ENCODE results near the gene SYTL1.

The SYTL1 gene, protein sequence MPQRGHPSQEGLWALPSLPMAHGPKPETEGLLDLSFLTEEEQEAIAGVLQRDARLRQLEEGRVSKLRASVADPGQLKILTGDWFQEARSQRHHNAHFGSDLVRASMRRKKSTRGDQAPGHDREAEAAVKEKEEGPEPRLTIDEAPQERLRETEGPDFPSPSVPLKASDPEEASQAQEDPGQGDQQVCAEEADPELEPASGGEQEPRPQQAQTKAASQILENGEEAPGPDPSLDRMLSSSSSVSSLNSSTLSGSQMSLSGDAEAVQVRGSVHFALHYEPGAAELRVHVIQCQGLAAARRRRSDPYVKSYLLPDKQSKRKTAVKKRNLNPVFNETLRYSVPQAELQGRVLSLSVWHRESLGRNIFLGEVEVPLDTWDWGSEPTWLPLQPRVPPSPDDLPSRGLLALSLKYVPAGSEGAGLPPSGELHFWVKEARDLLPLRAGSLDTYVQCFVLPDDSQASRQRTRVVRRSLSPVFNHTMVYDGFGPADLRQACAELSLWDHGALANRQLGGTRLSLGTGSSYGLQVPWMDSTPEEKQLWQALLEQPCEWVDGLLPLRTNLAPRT

DNA sequence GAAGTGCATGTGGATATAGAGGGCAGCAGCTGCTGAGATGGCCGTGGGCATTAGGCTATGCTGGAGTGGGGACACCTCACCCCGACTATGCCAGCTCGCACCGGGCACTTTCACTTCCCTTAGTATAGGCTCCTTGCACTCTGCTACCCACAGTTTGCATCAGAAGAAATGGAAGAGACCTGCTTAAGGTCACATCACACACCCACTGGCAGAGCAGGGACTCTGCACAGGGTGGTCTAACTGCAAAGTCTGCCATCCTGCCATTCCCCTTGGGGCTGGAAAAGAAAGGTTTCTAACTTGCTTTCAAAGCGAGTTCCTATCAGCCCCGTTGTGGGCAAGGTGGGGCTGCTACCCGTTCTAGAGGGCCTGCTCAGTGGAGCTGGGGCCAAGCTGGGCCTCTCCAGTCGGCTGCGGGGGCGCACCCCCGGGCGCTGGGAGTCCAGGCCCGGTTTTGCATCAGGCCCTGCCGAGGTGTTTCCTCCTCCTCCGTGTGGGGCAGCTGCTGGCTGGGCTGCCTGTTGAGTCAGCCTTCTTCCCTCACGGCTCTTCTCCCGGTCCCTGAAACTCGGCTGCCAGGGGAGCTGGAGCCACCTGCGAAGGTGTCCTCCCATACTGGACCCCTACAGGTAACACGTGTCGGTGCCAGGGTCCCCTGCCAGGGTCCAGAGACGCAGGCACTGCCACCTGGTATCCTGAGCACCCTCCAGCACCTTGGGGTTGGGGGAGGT is at the start of gene SYTL1:
Gene SYTL1 (plus strand): TSS at position 498 of the 728 bp plus-strand sequence. CDS start 3,313 bp downstream, outside the sequence.
- DNase-seq: peak; percentile 55 to 72

DNA sequence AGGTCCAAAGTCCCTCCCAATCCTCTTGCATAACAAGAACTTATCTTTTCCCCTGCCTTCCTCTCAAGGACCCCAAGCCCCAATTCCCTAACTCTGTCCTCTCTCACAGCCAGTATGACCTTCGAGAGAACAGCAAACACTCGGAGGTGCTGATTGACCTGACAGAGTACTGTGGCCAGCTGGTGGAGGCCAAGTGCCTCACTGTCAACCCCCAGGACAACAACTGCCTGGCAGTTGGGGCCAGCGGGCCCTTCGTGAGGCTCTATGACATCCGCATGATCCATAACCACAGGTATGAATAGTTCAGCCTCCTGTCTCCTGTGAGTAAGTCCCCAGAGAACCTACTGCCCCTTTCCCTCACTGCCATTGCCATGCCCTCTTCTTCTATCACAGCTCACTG is 49.7 kb upstream of the SYTL1 start:
- no peak for DNase-seq

DNA sequence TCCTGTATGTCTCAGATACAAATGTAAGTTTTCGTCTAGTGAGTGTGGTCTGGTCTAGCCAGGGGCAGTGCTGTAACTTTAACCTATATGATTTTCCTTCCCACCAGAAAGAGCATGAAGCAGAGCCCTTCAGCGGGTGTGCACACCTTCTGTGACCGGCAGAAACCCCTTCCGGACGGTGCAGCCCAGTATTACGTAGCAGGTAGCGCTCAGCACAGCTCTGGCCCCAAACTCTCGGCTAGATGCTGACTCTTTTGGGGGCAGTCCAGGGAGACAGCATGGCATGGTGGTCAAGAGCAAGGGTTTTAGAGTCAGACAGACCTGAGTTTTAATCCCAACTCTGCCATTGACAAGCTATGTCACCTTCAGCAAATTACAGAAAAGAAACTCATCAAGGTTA is 47.9 kb upstream of the SYTL1 start:
- DNase-seq: no peak

DNA sequence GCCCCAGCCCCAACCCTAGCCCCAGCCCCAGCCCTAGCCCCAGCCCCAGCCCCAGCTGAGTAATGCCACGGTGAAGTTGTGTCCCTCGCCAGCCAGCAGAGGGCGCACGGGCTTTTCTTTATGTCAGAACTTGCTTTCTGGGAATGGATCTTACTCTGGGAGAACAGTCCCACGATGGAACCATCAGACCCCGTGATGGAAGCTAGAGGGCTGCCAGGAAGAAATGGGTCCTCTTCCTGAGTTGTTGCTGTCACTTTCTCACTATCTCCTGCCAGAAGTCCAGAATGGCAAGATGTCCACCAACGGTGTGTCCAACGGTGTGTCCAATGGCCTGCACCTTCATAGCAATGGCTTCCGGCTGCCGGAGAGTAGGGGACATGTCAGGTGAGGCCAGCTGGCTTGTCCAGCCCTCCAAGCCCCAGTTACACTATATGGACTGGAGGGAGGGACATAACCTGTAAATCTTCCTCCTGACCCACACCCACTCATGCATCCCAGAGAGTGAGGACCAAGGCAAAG is 45.0 kb upstream of the SYTL1 start:
- DNase-seq: peak; percentile 41 to 64

DNA sequence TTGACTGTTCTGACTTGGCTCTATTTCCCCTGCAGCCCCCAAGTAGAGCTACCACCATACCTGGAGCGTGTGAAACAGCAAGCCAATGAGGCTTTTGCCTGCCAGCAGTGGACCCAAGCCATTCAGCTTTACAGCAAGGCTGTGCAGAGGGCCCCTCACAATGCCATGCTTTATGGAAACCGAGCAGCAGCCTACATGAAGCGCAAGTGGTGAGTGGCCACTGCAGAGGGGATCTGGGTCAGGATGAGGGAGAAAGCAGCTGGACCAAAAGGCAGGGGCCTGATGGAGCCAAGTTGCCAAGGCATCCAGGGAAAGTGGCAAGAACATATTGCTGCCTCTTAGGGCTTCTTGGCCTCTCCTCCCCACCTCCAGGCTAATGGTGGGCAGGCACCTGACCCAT is 43.9 kb upstream of the SYTL1 start:
- DNase-seq: no peak

DNA sequence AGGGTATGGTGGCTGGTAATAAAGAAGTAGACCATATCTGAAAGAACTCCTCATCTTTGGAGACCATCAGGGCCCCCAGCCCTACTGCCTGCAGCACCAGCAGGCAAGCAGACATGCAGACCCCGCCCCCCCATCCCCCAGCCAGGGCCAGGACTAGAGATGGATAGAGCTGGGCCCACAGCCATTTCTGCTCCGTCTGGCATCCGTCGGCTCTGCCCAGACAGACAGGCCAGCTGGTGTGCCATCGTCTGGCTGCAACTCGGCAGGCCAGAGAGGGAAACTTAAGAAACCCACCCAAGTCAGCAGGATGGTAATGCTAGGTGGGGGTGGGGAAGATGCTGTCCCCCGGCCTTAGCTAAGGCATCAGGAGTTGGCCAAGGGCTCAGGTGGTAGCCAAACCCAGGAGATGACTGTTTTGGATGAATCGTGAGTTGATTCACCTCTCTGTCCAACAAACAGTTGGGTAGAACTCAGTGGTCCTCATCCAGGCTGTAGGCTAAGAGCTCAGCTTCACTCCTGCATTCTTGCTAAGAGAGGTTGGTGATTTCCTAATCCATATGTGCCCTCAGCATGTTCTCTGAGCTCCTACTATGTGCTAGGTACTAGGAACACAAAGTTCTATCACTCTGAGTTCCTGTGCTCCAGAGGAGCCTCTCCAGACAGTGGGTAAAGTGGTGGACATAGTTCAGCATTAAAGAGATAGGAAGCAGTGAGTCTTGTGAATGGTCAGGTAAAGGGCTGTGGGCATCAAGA is 43.0 kb upstream of the SYTL1 start:
- no peak for DNase-seq

DNA sequence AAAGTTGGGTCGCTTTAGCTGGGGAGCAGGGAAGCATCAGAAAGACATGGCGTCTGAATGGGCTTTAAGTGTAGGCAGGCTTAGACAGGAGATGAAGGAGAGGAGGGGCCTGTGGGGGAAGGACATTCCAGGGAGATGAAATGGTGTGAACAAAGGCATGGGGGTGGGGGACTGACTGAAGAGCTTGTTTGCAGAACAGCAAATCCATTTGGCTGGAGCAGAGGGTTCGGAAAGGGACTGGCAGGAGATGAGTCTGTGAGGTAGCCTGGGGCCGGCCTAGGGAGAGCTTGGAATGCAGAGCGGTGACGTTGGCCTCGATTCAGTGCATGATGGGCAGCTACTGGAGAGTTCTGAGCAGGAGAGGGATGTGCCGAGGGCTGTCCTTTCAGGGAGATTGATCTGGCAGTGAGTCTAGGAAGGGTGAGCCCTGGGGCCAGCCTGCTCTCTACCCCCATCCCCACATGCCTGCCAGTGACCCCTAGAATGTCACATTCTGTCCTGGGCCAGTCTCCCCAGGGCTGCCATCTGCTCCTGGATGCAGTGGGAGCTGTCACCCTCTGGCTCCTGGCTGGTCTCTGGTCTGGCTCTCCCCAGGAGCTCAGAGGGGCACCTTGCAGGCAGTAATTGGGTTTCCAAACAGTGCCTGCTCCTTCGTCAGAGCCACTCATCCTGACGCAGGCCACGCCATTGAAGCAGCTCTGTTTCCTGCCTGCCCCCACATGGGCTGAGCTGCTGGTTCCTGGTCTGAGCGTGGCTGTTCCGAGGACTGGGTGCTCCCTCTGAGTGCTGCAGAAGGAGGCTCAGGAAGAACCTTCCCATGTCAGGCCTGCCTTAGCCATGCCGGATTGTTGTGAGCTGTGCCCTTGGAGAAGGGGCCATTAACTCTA is 42.2 kb upstream of the SYTL1 start:
- no peak for DNase-seq

DNA sequence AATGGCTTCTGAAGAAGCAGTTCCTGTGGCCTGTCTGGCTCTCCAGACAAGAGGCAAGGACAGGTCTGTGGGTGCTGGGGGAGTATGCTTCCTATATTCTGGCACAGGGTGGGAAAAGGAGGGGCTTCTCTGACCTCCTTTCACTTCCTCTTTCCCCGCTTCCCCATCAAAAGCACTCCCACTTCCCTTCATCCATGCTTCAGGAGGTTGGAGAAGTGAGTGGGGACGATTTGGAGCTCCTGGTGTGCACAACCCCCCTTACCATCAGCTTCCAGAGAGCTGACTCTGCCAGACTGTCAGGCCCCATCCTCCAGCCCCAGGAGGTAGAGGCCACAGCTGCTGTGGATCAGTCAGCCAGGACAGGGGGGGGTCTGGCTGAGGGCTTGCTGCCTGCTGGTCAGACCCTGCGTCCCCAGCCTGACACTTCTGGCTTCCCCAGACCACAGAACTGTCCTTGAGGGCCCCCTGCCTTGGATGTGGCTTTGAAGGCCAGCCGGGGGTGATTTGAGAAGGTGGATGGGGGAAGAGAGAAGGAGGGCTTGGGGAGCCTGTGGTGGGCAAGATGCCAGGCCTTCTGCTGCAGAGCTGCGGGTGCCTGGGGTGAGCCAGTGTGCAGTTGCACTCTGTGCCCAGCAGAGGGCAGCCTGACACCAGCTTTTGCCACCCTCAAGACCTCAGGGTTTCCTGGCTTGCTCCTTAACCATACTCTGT is 41.3 kb upstream of the SYTL1 start:
- peak; percentile 81 to 84 for DNase-seq

DNA sequence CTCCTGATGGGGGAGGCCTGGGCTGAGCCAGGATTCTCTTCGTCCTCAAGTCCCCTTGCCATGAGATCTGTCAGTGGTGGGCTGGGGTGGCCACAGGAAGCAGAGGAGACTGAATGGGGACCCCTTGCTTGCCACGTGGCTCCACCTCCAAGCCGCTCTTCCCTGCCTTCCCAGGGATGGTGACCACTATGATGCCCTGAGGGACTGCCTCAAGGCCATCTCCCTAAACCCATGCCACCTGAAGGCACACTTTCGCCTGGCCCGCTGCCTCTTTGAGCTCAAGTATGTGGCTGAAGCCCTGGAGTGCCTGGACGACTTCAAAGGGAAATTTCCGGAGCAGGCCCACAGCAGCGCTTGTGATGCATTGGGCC is 40.8 kb upstream of the SYTL1 start:
- no peak for DNase-seq

DNA sequence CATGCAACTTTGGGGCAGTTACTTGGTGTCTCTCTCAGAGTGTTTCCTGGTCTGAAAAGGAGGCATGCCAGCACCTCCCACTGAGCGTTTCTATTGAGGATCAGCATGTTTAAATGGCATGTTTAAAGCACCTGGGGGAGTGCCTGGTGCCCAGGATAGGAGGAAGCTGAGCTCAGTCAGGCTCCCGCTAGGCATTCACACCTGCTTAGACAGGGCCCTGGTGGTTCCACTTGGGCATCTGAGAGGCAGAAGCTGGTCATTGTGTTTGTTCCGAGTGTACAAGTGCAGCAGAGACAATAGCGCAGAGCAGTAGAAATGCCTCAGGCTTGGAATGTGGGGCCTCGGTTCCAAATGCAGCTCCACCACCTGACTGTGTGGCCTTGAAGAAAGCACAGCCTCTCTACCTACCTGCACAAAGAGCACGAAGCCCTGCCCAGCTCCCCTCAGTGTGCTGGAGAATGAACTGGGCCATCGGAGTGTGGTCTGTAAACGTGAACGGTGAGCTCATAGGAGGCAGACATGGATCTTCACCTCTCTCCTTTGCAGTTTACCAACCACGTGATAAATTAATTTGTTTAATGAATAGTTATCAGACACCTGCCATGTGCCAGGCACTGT is 40.1 kb upstream of the SYTL1 start:
- no peak for DNase-seq

DNA sequence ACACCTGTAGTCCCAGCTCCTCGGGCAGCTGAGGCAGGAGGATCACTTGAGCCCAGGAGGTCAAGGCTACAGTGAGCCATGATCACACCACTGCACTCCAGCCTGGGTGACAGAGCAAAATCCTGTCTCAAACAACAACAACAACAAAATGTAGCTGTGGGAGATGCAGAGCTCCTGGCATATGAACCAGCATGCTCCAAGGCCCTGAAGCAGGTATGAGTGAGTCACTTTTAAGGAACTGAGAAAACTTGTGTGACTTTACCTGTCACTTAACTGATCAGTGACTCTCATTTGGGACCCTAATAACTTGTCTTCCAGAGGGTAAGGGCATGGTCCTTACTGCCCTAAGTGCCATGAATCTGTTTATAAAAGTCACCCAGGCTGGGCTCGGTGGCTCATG is 39.2 kb upstream of the SYTL1 start:
- DNase-seq: no peak

DNA sequence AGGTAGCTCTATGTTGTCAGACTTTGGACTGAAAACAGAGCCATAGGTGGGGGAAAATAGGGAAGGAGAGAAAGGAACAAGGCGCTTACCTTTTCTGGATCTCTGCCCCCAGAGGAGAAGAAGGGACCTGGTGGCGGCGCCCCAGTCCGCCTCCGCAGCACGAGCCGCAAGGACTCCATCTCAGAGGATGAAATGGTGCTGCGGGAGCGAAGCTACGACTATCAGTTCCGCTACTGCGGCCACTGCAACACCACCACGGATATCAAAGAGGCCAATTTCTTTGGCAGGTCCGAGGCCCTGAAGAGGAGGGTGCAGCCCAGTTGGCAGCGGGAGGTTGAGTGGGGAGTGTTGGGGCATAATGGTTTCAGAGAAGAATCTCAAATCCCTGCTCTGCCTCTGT is 38.3 kb upstream of the SYTL1 start:
- no peak for DNase-seq

DNA sequence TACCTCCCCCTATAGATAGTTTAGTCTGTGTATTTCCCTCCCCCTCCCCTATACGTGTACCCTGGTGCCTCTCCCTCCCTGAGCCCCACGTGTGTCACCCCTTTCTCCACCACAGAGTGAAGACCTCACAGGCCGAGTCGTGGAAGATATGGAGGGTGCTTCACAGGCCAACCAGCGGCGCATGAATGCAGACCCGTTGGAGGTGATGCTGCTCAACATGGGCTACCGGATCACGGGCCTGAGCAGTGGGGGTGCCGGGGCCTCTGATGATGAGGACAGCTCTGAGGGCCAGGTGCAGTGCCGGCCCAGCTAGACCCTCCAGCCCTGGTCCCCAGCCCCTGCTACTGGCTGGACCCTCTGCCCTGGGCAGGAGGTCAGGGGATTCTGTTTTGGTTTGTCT is 35.8 kb upstream of the SYTL1 start:
- DNase-seq: no peak

DNA sequence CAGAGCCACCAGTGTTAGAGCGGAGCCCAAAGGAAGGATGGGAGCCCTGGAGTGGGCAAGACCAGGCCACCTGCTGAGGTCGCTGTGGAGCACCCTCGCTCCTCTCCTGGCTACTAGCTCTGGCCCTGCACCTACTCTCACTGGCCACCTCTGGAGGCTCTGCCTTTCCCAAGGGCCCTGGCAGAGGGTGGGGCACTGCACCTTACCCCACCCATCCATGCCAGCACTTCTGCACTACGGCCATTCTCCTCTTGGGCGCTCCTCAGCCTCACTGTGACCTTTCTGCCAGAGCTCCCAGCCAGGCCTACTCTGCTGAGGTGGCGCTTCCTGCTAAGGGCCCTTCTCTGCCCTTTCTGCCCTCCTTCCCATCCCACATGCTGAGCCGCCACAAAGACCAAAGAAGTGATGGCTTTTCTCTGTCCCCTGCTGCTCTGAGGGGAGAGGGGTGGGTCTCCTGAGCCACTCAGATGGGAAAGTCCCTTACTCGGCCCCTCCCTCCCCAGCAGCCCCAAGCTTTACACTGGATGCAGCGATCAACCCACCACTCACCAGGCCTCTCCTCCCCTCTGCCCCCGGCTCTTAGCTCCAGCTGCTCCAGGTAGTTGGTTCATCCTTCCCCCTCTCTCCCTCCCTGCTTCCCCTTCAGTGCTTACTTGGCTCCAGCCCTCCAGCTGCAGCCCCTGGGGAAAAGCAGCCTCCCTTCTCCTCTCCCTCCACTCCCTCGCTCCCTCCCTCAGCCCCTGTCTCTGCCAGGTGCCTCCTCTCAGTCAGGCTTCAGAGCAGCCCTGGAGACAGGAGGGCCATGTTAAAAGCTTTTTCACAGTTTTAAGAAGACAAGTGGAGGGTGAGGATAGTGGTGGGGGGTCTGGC is 34.7 kb upstream of the SYTL1 start:
- DNase-seq: no peak

DNA sequence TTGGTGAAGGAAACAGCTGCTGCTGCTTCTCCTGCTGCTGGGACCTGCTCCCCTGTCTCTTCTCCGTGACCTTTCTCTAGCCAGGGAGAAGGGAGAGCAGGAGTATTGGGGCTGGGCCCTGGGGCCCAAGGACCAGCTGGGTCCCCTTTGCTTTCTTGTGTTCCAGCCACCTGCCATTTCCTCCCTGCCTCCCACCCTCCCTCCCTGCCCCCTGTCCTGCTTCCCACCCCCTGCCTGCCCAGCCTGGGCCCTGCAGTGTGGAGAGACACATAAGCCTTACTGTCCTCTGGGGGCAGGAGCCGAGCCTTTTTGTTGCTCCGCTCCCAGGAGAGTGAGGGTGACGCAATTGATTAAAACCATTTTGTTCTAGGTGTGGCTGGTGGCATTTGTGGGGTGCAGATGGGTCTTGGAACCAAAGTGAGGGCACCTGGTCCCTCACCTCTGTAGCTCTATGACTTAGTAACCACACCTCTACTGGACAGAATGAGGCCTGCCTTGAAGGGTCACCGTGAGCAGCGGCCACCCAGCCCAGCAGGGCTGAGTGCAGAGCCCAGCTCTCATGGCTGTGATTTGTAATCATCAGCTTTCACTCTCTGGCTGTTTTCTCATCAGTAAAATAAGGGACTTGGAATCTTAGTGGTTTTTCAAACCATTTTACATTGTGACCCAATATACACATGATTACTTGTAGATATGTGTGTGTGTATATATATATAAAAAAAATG is 33.8 kb upstream of the SYTL1 start:
- DNase-seq: no peak

DNA sequence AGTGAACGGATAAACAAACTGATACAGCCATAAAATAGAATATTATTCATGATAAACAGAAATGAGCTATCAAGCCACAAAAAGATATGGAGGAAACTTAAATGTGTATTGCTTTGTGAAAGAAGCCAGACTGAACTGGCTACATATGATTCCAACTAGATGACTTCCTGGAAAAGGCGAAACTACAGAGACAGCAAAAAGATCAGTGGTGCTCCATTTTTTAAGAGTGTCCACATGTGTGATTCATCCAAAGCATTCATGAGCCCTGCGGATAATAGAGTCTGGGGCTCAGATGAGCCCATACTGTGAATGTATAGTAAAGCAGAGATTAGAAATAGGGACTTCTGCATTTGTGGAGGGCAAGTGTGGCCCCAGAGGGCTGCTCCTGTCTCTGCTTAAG is 27.7 kb upstream of the SYTL1 start:
- no peak for DNase-seq

DNA sequence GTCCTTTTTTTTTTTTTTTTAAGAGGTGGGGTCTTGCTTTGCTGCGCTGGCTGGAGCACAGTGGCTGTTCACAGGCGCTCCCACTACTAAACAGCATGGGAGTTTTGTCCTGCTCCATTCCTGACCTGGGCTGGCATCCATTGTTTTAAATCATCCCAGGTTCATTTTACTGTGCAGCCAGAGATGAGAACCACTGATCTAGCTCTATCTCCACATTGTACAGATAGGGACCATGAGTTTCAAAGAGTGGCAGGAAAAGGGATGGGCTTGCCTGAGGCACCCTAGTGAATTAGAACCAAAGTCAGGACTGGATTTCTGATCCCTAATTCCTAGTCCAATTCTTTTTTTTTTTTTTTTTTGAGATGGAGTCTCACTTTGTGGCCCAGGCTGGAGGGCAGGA is 27.1 kb upstream of the SYTL1 start:
- DNase-seq: no peak

DNA sequence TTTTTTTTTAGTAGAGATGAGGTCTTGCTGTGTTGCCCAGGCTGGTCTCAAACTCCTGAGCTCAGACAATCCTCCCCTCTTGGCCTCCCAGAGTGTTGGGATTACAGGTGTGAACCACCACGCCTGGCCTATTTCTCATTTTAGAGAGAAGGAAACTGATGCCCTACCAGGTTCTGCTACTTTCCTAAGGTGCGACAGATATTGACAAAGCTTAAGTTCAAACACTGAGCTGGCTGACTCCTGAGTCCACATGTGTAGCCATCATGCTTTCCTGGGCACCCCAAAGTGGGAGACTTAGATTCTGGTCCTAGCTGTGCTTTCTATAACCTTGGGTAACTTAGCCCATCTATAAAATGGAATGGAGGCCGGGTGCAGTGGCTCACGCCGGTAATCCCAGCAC is 25.0 kb upstream of the SYTL1 start:
- no peak for DNase-seq

DNA sequence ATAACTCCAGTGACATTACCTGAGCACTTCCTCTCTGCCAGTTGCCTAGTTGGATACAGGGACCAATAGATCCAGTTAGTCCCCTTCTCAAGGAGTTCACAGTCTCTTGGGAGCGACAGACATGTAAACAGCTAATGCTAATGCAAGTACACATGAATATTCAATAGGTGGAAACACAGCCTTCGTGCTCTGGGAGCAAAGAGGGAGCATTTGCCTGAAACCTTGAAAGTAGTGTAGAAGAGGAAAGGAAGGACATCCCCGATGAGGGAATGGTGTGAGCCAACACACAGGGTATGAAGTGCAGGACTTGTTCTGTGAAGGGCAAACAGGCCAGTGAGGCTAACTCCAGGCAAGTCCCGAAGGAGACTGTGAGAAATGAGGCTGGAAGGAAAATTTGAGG is 23.7 kb upstream of the SYTL1 start:
- DNase-seq: no peak
